K562 (cell line): ENCODE results near the gene SHISAL2B. TPM values are rescaled to one million over a fixed set of nuclear protein-coding genes. Genes with fewer than 3 reads are reported as not detected.

ENCODE experiments used
- FOSL1 ChIP-seq: fragments of 200-800 bp; sonication (Bioruptor generic); conservative IDR thresholded peaks from 2 replicates; pipeline ENCODE4 v1.6.1; 2016; ENCODE audit warnings: missing genetic modification characterization, missing compliant biosample characterization
- IRF9 ChIP-seq: fragments of 450-650 bp; IDR thresholded peaks from 2 replicates; pipeline ENCODE4 v1.6.1; 2016; ENCODE audit warnings: missing biosample characterization, missing genetic modification characterization
- JUND ChIP-seq, 2 experiments: IDR thresholded peaks; 2 replicates in 1 of 2; 3 replicates in 1 of 2; pipeline ENCODE4 v1.6.1; 2011; ENCODE audit warnings: borderline replicate concordance in 2 of 2, low read depth in 2 of 2, low read length in 2 of 2, improper control_type of control experiment in 1 of 2, missing biosample characterization in 1 of 2, missing genetic modification characterization in 1 of 2, missing genetic modification reagents in 1 of 2
- NFYB ChIP-seq: IDR thresholded peaks from 2 replicates; pipeline ENCODE4 v1.6.1; 2011; ENCODE audit warnings: mild to moderate bottlenecking, moderate library complexity; ENCODE audit not compliant: insufficient read length; ENCODE audit errors: extremely low read depth
- NRF1 ChIP-seq, 2 experiments: fragments of 450-650 bp; IDR thresholded peaks in 1 of 2; conservative IDR thresholded peaks in 1 of 2; 2 replicates each; pipeline ENCODE4 v1.6.1; 2014; ENCODE audit warnings: mild to moderate bottlenecking in 2 of 2
- RBM39 ChIP-seq: fragments of 200-400 bp; formaldehyde crosslinking; optimal IDR thresholded peaks from 2 replicates; pipeline ENCODE3; 2018; ENCODE audit warnings: low read depth, low read length
- USF1 ChIP-seq: sonication (generic); formaldehyde crosslinking; IDR thresholded peaks from 2 replicates; pipeline ENCODE4 v1.9.0; 2022; ENCODE audit warnings: mild to moderate bottlenecking, missing genetic modification reagents
- ZHX1 ChIP-seq: fragments of 150-350 bp; conservative IDR thresholded peaks from 2 replicates; pipeline ENCODE4 v1.6.1; 2014; ENCODE audit warnings: low read length
- ZNF518B ChIP-seq: fragments of 250-450 bp; sonication (Bioruptor Pico); IDR thresholded peaks from 2 replicates; pipeline ENCODE4 v1.5.0; 2021; ENCODE audit warnings: mild to moderate bottlenecking, moderate library complexity
- ZNF589 ChIP-seq: fragments of 200-800 bp; sonication (Bioruptor generic); IDR thresholded peaks from 2 replicates; pipeline ENCODE4 v1.6.1; 2016; ENCODE audit warnings: low read depth, missing genetic modification characterization, missing compliant biosample characterization
- ZNF655 ChIP-seq: fragments of 250-450 bp; sonication (Bioruptor Pico); IDR thresholded peaks from 2 replicates; pipeline ENCODE4 v1.5.0; 2021
- polyA plus RNA-seq, 8 experiments: library from polyadenylated mRNA; depleted of rRNA in 4 of 8; stranded (reverse) in 5 of 8; unstranded in 3 of 8; fragments of >200 nt; fragmentation: Nextera tagmentation in 2 of 8; fragmentation: Illumina TruSeq in 1 of 8; extraction: Ambion mirVana in 2 of 8; extraction: Trizol in 1 of 8; gene quantifications; 2 replicates each; pipeline versions ENCODE4 v1.2.1 to v1.2.3, GENCODE V29; 2011 to 2014; ENCODE audit warnings: inconsistent platforms in 1 of 8, missing spikeins in 1 of 8
- total RNA-seq, 7 experiments: library from RNA; depleted of rRNA in 6 of 7; stranded (reverse); fragments of >200 nt in 6 of 7; fragmentation: Illumina TruSeq in 2 of 7; extraction: Trizol in 2 of 7; gene quantifications; 2 replicates each; pipeline versions ENCODE4 v1.2.1 to v1.2.3, GENCODE V29; 2011 to 2021; ENCODE audit warnings: low replicate concordance in 1 of 7

Gene SHISAL2B
- total and polyA plus RNA-seq, 9 of the 15 experiments (the other 6 are each of a cell fraction or from before 2014, with no cell fraction given) = not detected

- TF ChIP-seq ZNF655 (CRISPR knock-in tag) (no peak), IRF9 (tag) (no peak), ZNF589 (0 out of 2 replicates have a peak, but pooled peaks have one; percentile 24), FOSL1 (peak; percentile 75), RBM39 (no peak), JUND (IDR thresholded peaks at IDR 0.05; ENCODE audit: borderline replicate concordance, low read depth, low read length) (no peak), JUND (tag; IDR thresholded peaks at IDR 0.05; ENCODE audit: borderline replicate concordance, low read depth, low read length) (peak; percentile 44; the same call in 1 of the 3 replicates), ZNF518B (no peak), ZHX1 (no peak), USF1 (0 out of 2 replicates have a peak, but pooled peaks have one; percentile 19), NFYB (peak; percentile 83), NRF1 (conservative IDR thresholded peaks at IDR 0.05 in 1 of 2, IDR thresholded peaks at IDR 0.05 in 1 of 2) (no peak)
- TF ChIP-seq, all 486 proteins: peak for 12
Observed at GRCh38 chr5:64666078-64666477, 24.2 kb upstream of the SHISAL2B start (continued).
